LNCAP (cell line): ENCODE measurements around the gene SIVA1.

ENCODE experiments used
- TF ChIP-seq, protein P1 (sequence below): fragments of 450-650 bp; IDR thresholded peaks from 2 replicates; pipeline ENCODE4 v1.5.1; 2017; ENCODE audit warnings: mild to moderate bottlenecking

The SIVA1 gene

DNA sequence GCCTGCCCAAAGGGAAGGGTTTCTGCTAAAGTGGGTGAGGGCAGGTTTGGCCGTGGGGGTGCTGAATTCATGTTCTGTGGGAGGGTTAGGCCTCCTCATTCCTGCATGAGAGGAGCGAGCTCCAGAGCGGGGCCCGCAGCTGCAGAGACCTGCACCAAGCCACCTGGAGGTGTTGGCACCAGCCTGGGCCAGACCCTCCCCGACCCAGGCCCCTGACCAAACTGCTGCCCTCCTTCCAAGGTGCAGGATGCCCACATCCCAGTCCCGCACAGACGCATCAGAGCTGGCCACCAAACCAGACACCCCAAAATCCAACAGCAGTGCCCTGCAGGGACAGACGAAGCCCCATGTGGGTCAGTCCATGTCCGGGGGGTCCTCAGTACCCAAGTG is 18.4 kb upstream of the SIVA1 start:
- TF ChIP-seq, protein P1, sequence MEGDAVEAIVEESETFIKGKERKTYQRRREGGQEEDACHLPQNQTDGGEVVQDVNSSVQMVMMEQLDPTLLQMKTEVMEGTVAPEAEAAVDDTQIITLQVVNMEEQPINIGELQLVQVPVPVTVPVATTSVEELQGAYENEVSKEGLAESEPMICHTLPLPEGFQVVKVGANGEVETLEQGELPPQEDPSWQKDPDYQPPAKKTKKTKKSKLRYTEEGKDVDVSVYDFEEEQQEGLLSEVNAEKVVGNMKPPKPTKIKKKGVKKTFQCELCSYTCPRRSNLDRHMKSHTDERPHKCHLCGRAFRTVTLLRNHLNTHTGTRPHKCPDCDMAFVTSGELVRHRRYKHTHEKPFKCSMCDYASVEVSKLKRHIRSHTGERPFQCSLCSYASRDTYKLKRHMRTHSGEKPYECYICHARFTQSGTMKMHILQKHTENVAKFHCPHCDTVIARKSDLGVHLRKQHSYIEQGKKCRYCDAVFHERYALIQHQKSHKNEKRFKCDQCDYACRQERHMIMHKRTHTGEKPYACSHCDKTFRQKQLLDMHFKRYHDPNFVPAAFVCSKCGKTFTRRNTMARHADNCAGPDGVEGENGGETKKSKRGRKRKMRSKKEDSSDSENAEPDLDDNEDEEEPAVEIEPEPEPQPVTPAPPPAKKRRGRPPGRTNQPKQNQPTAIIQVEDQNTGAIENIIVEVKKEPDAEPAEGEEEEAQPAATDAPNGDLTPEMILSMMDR, result no peak

GRCh38 chr14:104734991-104735779 is 17.8 kb upstream of the SIVA1 start:
- TF ChIP-seq, protein P1, result no peak

DNA sequence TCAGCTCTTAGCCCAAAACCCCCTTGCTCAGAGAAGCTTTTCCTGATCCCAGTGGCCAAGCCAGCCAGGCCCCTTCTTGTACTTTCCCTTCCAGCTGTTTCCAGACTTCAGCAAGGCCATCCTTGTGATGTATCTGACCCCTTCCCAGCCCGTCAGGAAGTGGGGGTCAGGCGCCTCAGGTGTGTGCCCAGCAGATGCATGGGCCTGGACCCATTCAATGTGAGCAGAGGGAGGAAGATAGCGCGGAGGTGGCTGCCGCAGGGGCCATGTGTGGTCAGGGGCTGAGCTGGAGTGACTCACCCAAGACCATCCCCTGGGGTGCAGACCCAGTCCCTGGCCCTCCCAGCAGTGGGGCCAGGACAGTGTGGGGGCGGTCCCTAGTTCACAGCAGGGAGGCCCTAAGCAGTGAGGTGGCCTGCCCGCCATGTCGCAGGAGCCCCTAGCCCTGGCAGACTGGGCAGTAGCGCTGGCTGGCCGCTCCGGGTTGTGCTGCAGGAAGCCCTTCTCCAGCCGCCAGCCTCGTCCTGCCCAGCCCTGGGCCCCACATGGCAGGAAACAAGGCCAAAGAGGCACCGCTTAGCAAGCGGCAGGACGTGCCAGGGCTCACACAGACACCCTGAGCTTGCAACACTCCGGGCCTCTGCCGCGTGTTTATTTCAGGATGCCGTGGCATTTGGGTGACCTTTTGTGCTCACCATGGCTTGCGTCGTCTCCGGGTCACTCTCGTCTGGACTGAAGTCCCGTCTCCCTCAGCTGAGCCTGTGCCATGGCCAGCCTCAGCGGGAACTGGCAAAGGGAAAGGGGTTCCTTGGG is 16.9 kb upstream of the SIVA1 start:
- TF ChIP-seq, protein P1, result no peak

- TF ChIP-seq, protein P1, result no peak
Observed at GRCh38 chr14:104738375-104739019, 14.4 kb upstream of the SIVA1 start.

DNA sequence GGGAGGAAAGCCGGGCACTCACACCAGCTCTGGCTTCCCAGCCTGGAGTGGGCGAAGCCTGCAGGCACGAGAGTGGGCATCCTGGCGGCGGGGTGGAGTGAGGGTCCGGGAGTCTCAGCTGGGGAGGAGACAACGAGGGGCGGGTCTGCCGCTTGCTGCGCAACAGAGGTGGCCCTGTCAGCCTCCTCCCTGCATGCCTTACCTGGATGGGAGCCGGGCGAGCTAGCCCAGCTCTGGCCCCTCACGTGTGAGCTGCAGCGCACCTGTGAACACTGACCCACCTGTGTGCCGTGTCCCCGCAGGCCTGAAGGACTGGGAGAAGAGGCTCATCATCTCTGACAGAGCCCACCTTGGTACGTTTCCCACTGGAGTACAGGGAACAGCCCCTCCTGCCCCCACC is 13.9 kb upstream of the SIVA1 start:
- TF ChIP-seq, protein P1, result no peak

GRCh38 chr14:104739546-104740516 is 13.1 kb upstream of the SIVA1 start:
- TF ChIP-seq, protein P1, result no peak
